ENCODE results near the gene PTPRA.

The PTPRA gene

DNA sequence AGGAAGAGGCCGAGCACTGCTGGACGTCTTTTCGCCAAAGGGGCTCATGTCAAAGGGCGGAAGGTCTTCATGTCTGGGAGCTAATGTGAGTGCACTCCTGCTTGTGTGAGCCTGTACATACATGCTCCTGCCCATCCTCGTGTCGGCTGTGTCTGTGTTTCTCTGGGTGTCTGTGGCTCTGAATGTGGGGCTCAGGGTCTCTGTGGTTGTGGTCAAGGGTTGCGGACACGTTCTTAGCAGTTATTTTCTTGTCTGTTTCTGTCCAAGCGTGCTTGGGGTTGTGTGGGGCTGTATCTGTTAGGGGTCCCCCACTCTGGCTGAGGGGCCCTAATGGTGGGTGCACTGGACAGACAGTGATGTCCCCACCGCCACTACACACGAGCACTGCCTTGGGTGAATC lies 208.4 kb downstream of the PTPRA start:
- no peak for DNase-seq

- no peak for DNase-seq
Observed at GRCh38 chr20:3082306-3082951, 209.1 kb downstream of the PTPRA start.

- no peak for DNase-seq
Observed at GRCh38 chr20:3082955-3083952, 210.0 kb downstream of the PTPRA start.

- DNase-seq: no peak
Observed at GRCh38 chr20:3084283-3084985, 211.2 kb downstream of the PTPRA start, which contains the start of gene AVP. Gene AVP, minus strand, starts transcription at chr20:3084724. Its CDS starts 50 bp downstream, at chr20:3084674.

GRCh38 chr20:3084986-3085360 lies 211.7 kb downstream of the PTPRA start:
- DNase-seq: no peak

DNA sequence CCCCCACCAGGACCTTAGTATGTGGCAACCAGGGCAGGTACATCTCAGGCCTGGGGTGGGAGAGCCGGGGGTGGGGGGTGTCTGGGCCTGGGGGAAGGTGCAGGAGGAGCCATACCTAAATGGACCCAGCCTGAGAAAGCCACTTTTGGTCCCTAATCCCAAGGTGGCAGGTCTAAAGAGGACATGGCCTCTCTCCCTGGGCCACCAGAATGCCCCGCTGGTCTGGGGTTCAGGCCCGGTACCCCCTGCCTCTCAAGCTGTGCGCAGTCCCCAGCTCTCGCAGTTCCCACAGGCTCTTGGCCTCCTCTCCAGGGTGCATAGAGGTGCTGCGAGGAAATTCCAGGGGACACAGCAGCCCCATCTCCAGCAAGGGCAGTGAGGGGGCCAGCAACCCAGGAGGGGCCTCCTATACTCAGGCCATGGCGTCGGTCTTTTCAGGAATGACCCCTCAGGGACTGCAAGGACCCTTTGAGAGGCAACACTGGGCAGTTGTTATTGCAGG lies 212.3 kb downstream of the PTPRA start:
- no peak for DNase-seq

GRCh38 chr20:3088031-3088430 lies 214.8 kb downstream of the PTPRA start:
- DNase-seq: no peak
